Hepatic stellate cell (primary cell): ENCODE results near the gene KRTAP16-1.
"Not testable (repeated sequence)": the region's sequence is repeated elsewhere in the genome, so short reads cannot be mapped to it uniquely, and the experiment has no call there.

Source experiments
- DNase-seq: peaks from one replicate; pipeline ENCODE4 v3.0.0; 2011; ENCODE audit warnings: low spot score

KRTAP16-1 gene

DNA sequence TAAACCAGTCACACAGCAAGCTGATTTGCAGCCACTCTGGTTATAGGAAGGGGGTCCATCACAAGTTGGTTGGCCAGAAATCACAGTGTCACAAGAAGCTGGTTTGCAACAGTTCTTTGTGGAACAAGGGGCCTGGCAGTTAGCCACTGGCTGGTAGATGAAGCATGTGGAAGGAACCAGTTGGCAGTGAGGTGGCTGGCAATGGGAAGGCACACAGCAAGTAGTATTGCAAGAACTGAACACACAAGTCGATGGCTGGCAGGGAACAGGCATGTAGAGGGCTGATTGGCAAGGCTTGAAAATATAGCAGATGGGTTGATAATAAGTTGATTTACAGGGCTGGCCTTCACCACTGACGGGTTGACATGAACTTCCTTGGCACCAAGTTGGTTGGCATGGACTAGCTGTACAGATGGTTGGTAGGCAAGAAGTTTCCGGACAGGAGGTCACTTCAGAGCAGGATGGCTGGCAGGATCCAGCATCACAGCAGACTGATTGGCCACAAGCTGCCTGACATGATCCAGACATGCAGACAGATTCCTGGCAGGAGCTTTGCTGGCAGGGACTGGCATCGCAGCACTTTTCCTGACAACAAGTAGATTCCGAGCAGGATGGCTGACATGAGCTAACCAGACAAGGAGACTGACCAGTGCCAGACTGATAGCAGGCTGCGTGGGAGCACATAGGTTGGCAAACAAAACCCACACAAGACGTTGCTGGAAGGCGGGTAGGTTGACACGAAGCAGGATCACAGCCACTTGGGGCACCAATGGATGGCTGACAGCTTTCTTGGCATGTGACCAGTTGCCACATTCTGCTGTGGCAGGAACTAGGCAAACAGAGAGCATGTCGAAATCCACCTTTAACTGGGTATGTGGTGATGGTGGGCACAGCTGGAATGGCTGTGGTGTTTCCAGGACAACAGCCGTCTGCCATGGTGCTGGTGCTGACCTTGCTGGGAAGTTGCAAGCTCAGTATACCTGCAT, 6.9 kb downstream of the KRTAP16-1 start, which contains the start of gene KRTAP29-1:
TSS of gene KRTAP29-1 (minus strand) at position 936 of the 986 bp plus-strand sequence. CDS start at position 936, 0 bp downstream.
- no peak for DNase-seq

DNA sequence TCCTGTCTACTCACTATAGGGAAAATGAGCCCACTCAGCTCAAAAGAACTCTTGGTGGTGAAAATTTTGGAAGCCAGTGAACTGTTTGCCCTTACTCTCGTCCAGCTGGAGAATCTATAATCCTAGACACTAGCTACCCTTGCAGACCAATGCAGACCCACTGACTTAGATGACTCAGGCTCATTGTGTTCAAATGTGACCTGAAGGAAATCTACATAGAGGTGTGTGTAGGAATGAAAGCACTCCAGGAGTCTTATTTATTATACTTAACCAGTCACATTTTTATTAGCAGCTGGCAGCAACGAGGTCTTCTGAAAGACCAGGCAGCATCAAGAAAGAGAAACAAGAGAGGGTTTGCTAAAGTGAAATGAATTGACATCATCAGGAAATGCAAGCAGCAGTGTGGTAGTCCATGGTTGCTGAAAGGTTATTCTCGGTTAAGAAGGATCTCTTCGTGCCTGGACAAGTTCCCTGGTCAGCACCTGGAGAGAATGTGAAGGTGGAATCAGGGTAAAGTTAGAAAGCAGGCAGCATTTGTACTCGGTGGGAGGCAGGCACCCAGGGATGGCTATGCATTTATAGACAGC, 7.8 kb downstream of the KRTAP16-1 start:
- no peak for DNase-seq

DNA sequence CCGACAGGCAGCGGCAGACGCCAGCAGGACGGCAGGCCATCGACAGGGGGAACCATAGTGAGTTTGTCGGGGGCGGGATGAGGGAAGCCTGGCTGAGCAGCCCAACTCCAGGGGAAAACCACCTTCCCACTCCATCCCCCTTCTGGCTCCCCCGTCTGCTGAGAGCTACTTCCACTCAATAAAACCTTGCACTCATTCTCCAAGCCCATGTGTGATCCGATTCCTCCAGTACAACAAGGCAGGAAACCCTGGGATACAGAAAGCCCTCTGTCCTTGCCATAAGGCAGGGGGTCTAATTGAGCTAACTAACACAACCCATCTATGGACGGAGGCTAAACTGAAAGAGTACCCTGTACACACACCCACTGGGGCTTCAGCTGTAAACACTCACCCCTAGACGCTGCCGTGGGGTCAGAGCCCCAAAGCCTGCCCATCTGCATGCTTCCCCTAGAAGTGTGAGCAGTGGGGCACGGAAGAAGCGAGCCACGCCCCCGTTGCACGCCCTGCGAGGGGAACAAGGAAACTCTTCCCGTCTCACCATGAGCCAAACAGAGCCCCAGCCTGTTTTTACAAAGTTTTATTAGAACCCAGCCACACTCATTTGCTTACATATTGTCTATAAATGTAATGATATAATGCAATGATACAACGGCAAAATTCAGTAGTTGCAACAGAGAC, 10.5 kb downstream of the KRTAP16-1 start:
- no peak for DNase-seq

DNA sequence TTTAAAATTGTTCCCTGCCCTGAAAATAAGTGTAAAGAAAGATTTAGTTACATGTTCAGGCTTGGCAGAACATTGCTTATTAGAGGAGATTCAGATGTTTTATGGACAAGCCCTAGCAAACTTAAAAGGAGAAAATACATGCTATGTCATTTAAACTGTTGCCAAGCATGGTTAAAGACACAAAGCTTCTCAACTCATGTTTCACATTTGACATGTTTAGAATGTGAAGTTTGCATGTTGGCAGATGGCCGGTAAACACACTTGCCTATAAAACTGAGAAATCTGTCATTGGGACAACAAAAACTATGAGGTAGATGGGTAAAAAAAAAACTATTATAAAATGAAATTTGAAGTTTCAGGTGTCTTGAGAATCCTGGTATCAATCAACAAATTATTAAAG, 12.3 kb downstream of the KRTAP16-1 start:
- DNase-seq: no peak

DNA sequence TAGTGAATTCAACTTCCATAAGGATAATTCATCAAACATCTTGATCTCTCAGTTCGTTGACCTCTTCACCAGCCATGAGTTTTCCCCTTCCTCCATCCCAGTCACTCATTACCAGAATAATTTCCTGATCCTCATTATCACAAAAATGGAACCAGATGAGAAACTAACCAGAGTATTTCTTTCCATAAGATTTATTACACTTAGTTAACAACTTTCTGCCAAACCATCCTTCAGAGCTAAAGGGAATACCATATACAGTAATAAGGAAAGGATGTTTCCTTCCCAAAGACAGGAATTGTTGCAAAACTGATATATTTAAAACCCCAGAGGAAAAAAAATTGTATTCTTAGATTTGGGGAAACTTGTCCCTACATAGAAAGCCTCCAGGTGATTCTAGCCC, 15.1 kb downstream of the KRTAP16-1 start:
- DNase-seq: no peak

DNA sequence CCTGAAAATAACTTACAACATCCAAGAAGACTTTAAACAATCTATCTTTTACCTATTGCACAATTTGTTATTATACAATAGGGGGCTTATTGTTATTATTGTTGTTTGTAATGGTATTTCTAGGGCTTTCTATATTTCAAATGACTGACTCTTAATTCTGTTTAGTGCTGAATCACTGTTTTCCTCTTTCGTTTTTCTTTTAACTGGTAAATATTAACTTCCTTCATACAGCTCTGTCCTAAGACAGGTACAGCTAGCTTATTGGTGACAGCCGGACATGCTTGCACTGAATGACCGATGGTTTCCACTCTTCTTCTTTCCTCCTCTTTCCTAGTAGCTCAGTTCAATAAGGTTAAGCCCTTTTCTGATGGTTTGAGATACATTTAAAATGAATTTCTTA, 22.1 kb downstream of the KRTAP16-1 start:
- no peak for DNase-seq

DNA sequence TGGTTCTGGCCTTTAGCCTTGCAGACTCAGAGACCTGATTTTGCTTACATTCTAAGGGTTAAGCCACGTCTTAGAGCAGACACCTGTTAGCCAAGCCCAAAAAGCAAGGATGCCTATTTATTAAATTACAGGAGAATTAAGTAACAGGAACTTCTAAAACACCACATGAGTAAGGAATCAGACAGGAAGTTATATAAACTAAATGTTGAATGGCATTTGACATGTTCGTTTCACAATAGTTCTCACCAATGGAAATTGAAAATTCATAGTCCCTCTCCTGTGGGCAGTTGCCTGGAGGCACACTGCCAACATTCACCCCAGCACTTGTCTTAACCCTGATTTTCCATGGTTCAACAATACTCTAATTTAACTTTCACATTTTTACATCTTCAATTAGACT, 24.6 kb downstream of the KRTAP16-1 start:
- DNase-seq: no peak

DNA sequence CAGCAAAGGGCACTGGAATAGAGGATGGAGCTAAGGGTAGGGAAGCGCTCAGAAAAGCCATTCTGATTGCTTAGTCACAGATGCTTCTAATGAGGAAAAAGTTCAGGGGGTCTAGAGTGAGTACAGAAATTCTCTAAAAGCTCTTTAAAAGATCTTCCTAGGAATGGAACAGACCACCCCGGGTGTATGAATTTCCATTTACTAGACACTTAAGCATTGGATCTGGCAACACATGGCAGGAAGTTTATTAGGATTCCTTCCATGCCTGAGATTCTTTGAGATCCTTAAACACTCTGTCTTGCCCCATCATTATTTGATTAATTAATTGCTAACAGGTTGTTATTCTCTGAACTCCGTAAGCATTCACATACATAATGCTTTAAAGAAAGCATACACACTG, 25.1 kb downstream of the KRTAP16-1 start:
- DNase-seq: no peak

DNA sequence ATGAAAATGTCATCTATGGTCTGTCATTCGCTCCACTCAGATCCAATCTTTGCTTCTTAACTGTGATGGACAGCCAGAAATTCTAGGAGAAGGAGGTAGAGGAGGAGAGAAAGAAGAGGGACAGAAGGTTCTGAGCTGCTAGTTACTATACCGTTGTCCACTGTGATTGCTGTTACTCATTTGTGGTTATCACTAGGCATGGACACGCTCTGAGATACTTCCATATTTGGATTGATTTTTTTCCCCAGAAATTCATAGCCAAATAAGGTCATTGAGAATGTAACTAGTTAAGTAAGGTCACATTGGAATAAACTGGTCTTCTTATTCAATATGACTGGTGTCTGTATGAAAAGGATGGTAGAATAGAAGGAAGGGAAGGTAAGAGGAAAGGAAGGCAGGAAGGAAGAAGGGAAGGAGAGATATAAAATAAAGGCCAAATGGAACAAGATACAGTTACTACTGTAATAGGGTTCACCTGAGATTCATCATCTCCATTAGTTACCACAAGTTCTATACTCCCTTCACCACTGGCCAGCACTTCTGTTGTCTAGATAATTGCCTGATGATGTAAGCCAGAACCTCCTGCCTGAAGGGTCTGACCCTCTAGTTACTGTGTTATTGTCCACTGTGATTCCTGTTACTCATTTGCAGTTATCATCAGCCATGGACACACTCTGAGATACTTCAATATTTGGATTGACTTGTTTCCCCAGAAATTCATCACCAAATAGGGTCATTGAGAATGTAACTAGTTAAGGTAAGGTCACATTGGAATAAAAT, 30.7 kb downstream of the KRTAP16-1 start:
- no peak for DNase-seq

DNA sequence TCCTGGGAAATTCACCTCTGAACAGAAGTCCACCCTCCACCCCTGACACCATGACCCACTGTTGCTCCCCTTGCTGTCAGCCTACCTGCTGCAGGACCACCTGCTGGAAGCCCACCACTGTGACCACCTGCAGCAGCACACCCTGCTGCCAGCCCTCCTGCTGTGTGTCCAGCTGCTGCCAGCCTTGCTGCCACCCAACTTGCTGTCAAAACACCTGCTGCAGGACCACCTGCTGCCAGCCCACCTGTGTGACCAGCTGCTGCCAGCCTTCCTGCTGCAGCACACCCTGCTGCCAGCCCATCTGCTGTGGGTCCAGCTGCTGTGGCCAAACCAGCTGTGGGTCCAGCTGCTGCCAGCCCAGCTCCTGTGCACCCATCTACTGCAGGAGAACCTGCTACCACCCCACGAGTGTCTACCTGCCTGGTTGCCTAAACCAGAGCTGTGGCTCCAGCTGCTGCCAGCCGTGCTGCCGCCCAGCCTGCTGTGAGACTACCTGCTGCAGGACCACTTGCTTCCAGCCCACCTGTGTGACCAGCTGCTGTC, 33.4 kb downstream of the KRTAP16-1 start, which contains the start of gene KRTAP9-7:
TSS of gene KRTAP9-7 (plus strand) at position 51 of the 543 bp plus-strand sequence. CDS start at position 51, 0 bp downstream.
- DNase-seq: not testable (repeated sequence)

DNA sequence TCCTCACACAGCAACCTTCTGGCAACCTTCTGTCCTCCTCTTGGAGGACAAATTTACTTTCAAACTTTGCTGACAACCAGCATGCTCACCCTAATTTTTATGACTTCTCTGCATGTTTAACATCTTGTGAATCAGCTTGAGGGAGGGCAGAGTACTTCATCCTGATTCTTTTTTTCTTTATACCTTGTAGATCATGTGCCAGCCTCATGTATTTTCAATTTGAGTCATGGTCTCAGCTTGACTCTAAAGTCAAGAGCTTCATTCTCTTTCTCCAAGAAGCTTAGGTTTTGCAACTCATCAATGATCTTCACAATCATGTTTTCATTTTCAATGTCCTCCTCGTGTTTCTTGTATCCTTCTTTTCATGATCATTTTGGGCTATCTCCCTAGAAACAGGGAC, 37.3 kb downstream of the KRTAP16-1 start:
- no peak for DNase-seq

DNA sequence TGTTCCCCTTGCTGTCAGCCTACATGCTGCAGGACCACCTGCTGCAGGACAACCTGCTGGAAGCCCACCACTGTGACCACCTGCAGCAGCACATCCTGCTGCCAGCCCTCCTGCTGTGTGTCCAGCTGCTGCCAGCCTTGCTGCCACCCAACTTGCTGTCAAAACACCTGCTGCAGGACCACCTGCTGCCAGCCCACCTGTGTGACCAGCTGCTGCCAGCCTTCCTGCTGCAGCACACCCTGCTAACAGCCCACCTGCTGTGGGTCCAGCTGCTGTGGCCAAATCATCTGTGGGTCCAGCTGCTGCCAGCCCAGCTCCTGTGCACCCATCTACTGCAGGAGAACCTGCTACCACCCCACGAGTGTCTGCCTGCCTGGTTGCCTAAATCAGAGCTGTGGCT, 37.8 kb downstream of the KRTAP16-1 start:
- not testable (repeated sequence) for DNase-seq

DNA sequence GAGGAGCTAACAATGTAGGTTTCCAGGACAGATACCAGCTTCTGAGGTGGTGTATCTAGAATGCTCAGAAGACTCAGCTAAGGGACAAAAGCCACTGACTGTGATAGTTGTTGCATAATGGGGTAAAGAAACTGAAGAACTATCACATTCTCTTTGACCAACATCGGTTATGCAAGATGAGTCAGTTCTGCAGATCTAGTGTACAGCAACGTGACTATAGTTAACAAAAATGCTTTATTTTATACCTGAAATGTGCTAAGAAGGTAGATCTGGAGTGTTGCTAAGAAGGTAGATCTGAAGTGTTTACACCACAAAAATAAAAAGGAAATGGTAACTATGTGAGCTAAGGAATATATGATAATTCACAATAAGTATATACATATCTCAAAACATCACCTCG, 41.4 kb downstream of the KRTAP16-1 start:
- DNase-seq: no peak

DNA sequence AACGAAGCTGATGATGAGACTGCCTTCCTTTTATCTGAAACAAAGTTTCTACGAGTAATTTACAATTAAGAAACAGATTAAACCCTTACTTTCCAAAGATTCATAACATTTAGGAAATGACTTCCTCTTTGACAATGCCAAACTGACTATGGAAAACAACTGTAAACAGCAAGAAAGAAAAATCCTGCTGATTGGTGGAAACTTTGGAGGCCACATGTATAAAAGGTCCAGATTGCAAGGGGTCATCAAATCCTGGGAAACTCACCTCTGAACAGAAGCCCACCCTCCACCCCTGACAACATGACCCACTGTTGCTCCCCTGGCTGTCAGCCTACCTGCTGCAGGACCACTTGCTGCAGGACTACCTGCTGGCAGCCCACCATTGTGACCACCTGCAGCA, 44.0 kb downstream of the KRTAP16-1 start, which contains the start of gene KRTAP9-6:
TSS of gene KRTAP9-6 (plus strand) at position 301 of the 400 bp plus-strand sequence. CDS start at position 301, 0 bp downstream.
- DNase-seq: no peak

DNA sequence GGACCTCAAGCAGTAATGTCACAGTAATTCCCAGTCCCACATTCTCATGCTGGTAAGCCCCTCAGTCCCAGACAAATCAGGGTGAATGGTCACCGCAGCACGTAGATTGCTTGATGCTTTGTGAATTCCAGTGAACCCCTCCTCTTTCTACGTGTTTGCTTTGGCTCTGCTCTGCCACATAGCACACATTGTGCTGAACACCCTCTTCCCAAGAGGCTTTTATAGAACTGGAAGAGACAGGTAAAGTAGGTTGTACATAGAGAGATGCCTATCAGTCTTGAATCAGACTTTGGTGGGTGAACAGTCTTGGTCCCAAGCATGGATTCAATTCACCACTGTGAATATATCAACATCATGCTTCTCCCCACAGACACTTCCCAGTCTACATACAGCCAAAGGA, 44.5 kb downstream of the KRTAP16-1 start:
- DNase-seq: no peak

DNA sequence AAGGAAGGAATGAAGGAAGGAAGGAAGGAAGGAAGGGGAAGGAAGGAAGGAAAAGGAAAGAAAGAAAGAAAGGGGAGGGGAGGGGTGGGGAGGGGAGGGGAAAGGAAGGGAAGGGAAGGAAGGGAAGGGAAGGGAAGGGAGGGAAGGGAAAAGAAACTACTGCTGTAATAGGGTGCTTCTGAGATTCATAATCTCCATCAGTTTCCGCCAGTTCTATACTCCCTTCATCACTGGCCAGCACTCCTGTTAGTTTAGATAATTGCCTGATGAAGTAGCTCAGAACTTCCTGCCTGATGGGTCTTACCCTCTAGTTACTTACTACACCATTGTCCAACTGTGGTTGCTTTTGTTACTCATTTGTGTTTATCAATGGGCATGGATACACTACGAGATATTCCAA, 45.9 kb downstream of the KRTAP16-1 start:
- no peak for DNase-seq

DNA sequence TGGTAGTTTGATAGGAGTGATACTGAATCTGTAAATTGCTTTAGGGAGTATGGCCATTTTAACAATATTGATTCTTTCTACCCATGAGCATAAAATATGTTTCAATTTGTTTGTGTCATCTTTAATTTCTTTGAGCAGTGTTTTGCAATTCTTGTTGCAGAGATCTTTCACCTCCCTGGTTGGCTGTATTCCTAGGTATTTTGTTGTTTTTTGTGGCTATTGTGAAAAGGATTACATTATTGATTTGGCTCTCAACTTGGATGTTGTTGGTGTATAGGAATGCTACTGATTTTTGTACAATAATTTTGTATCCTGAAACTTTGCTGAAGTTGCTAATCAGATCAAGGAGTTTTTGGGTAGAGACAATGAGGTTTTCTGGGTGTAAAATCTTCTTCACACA, 50.7 kb downstream of the KRTAP16-1 start:
- no peak for DNase-seq
